Measurements from ENCODE around the gene PCMTD2.

GRCh38 chr20:64254156-64254555 lies 1.4 kb upstream of the PCMTD2 start:
- TF ChIP-seq CTCF (conservative IDR thresholded peaks at IDR 0.05; ENCODE audit: low read depth, low read length) (no peak), EZH2 (IDR thresholded peaks at IDR 0.05; ENCODE audit: low read length, unreplicated experiment) (no peak), EZH2phosphoT487 (IDR thresholded peaks at IDR 0.05; ENCODE audit: borderline replicate concordance, low read length) (no peak)
